HG02642 (cell line): Measurements from ENCODE around the gene HOXB8.

ENCODE experiments used
- ATAC-seq: cut with Tn5 transposase; IDR thresholded peaks from one replicate; pipeline ENCODE4 v1.9.1; 2021; ENCODE audit warnings: mild to moderate bottlenecking; ENCODE audit not compliant: unreplicated experiment, poor library complexity

HOXB8 gene

GRCh38 chr17:48571024-48571818 lies 43.9 kb downstream of the HOXB8 start:
- no peak for ATAC-seq

GRCh38 chr17:48570325-48571023 lies 44.6 kb downstream of the HOXB8 start:
- no peak for ATAC-seq

- no peak for ATAC-seq
Measured at GRCh38 chr17:48569674-48570324, 45.3 kb downstream of the HOXB8 start.

GRCh38 chr17:48569240-48569582 lies 45.9 kb downstream of the HOXB8 start:
- ATAC-seq: no peak

GRCh38 chr17:48568499-48569239 lies 46.4 kb downstream of the HOXB8 start:
- no peak for ATAC-seq

- ATAC-seq: no peak
Measured at GRCh38 chr17:48567646-48568354, 47.3 kb downstream of the HOXB8 start.

- no peak for ATAC-seq
Measured at GRCh38 chr17:48567209-48567608, 47.9 kb downstream of the HOXB8 start.

GRCh38 chr17:48566717-48567116 lies 48.4 kb downstream of the HOXB8 start:
- no peak for ATAC-seq

- no peak for ATAC-seq
Measured at GRCh38 chr17:48565925-48566710, 49.0 kb downstream of the HOXB8 start.

GRCh38 chr17:48565022-48565554 lies 50.0 kb downstream of the HOXB8 start:
- ATAC-seq: no peak

- ATAC-seq: no peak
Measured at GRCh38 chr17:48564188-48565021, 50.7 kb downstream of the HOXB8 start.

GRCh38 chr17:48563867-48564187 lies 51.3 kb downstream of the HOXB8 start:
- ATAC-seq: no peak

- no peak for ATAC-seq
Measured at GRCh38 chr17:48563385-48563838, 51.7 kb downstream of the HOXB8 start.

- ATAC-seq: no peak
Measured at GRCh38 chr17:48562934-48563333, 52.2 kb downstream of the HOXB8 start.
